GM12878 (cell line): ENCODE results near the gene GUCA1A.

Experiments used
- CREM ChIP-seq: IDR thresholded peaks from 2 replicates; pipeline ENCODE4 v1.6.1; 2014; ENCODE audit warnings: antibody characterized with exemption, low read depth
- CTCF ChIP-seq, 3 experiments: IDR thresholded peaks in 2 of 3; conservative IDR thresholded peaks in 1 of 3; 2 replicates each; pipeline ENCODE4 v1.5.1; 2011; ENCODE audit warnings: low read depth in 3 of 3, low read length in 3 of 3, mild to moderate bottlenecking in 3 of 3, control low read depth in 2 of 3, moderate library complexity in 2 of 3, inconsistent platforms in 1 of 3, mixed read lengths in 1 of 3; ENCODE audit not compliant: control insufficient read depth in 2 of 3, insufficient read depth in 1 of 3; ENCODE audit errors: extremely low read depth in 1 of 3
- POLR2A ChIP-seq: IDR thresholded peaks from 2 replicates; pipeline ENCODE4 v1.6.1; 2011; ENCODE audit warnings: low read depth, mild to moderate bottlenecking, low read length

- TF ChIP-seq CREM (no peak), CTCF (IDR thresholded peaks at IDR 0.05 in 2 of 3, conservative IDR thresholded peaks at IDR 0.05 in 1 of 3; ENCODE audit: control insufficient read depth in 2 of 3, extremely low read depth in 1 of 3, insufficient read depth in 1 of 3, low read depth in 3 of 3, low read length in 3 of 3) (no peak), POLR2A (no peak)
Observed at GRCh38 chr6:42133926-42134325, 39.2 kb upstream of the GUCA1A start.
